Uterus (tissue), 4 donors: ENCODE measurements around the gene STXBP5L. TPM values are rescaled to one million over a fixed set of nuclear protein-coding genes. Genes with fewer than 3 reads are reported as not detected.
"Not testable (repeated sequence)": the region's sequence is repeated elsewhere in the genome, so short reads cannot be mapped to it uniquely, and the experiment has no call there.

Source experiments
- DNase-seq, 2 donors: peaks; one replicate each; pipeline ENCODE4 v3.0.0-alpha.2; 2019 to 2020
- H3K27ac ChIP-seq, 2 donors: fragments of 200-600 bp; sonication (generic); 1 replicate in 1 of 2; 2 replicates in 1 of 2; pipeline ENCODE4 v1.5.1; 2016 to 2018
- H3K27me3 ChIP-seq, 2 donors: fragments of 200-600 bp; sonication (generic); one replicate each; pipeline ENCODE4 v1.5.1; 2018 to 2019; ENCODE audit warnings: control low read depth in 1 of 2
- H3K36me3 ChIP-seq, 2 donors: fragments of 200-600 bp; sonication (generic); one replicate each; pipeline ENCODE4 v1.5.1; 2019; ENCODE audit warnings: control low read depth in 1 of 2
- H3K4me1 ChIP-seq, 2 donors: fragments of 200-600 bp; sonication (generic); one replicate each; pipeline ENCODE4 v1.5.1; 2018 to 2019; ENCODE audit warnings: control low read depth in 1 of 2
- H3K4me3 ChIP-seq, 2 donors: fragments of 200-600 bp; sonication (generic); 1 replicate in 1 of 2; 2 replicates in 1 of 2; pipeline ENCODE4 v1.5.1; 2018 to 2019; ENCODE audit warnings: mild to moderate bottlenecking in 1 of 2
- H3K9me3 ChIP-seq, 2 donors: fragments of 200-600 bp; sonication (generic); one replicate each; pipeline ENCODE4 v1.5.1; 2019; ENCODE audit warnings: control low read depth in 1 of 2
- POLR2A ChIP-seq, 2 donors: fragments of 450-650 bp; IDR thresholded peaks; one replicate each; pipeline ENCODE4 v1.6.1; 2016; ENCODE audit warnings: antibody characterized with exemption in 2 of 2, mild to moderate bottlenecking in 1 of 2, moderate library complexity in 1 of 2
- intact Hi-C: fragments of 100-400 bp; cut with DNase I; formaldehyde crosslinking; loops from one replicate; pipeline ENCODE4 v1.15.1; 2023; ENCODE audit warnings: low total_unique reads
- total RNA-seq, 4 donors: library from RNA; depleted of rRNA in 3 of 4; stranded (reverse); fragments of >200 nt in 3 of 4; gene quantifications; one replicate each; pipeline versions ENCODE4 v1.1.0 to v1.2.4, GENCODE V29; 2014 to 2023
- TF ChIP-seq, protein P1 (sequence below), 4 experiments: fragments of 200-600 bp in 2 of 4; fragments of 450-650 bp in 2 of 4; sonication (generic) in 2 of 4; IDR thresholded peaks; one replicate each; pipeline ENCODE4 v1.5.1; 2016 to 2019; ENCODE audit warnings: antibody characterized with exemption in 4 of 4, mild to moderate bottlenecking in 2 of 4, moderate library complexity in 1 of 4
- donor health status: DM: yes; HTN: yes; CAD: no.

The STXBP5L gene
- total RNA-seq, 4 donors from 2014 or later: under 0.01 to 2.6 (median 1.1) TPM

GRCh38 chr3:121155028-121155427 lies 247.0 kb downstream of the STXBP5L start:
- no peaks in the 10 kb centered on the region for H3K9me3 ChIP-seq
- no peaks in the 10 kb centered on the region for H3K4me1 ChIP-seq
- no peaks in the 10 kb centered on the region for H3K36me3 ChIP-seq
- intact Hi-C loops: no loop called here
- DNase-seq: no peak
- H3K4me3 ChIP-seq: no peak overlapping the region
- no peaks in the 10 kb centered on the region for H3K27me3 ChIP-seq
- H3K27ac ChIP-seq: no peak overlapping the region
- TF ChIP-seq POLR2A (IDR thresholded peaks at IDR 0.05): no peak
- TF ChIP-seq, protein P1, sequence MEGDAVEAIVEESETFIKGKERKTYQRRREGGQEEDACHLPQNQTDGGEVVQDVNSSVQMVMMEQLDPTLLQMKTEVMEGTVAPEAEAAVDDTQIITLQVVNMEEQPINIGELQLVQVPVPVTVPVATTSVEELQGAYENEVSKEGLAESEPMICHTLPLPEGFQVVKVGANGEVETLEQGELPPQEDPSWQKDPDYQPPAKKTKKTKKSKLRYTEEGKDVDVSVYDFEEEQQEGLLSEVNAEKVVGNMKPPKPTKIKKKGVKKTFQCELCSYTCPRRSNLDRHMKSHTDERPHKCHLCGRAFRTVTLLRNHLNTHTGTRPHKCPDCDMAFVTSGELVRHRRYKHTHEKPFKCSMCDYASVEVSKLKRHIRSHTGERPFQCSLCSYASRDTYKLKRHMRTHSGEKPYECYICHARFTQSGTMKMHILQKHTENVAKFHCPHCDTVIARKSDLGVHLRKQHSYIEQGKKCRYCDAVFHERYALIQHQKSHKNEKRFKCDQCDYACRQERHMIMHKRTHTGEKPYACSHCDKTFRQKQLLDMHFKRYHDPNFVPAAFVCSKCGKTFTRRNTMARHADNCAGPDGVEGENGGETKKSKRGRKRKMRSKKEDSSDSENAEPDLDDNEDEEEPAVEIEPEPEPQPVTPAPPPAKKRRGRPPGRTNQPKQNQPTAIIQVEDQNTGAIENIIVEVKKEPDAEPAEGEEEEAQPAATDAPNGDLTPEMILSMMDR (IDR thresholded peaks at IDR 0.05): no peak

DNA sequence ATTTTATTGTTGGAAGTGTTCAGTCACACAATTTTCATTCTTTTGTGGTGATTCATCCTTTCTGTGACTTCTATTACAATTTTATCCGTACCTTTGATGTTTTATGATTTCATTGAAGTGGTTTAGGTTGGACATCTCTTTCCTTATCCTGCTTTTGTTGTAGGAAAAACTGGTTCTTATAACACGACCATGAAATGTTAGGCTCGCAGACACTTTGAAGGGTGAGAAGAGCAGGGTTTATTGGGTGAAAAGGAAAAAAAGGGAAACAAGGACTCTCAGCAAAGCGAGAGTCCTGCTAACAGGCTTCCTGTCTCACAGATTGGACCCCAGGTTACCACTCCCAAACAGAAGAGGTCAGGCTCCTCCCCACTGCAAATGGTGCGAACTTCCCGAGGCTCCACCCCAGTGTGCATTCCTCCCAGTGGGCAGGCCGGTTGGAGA lies 257.4 kb downstream of the STXBP5L start:
- TF ChIP-seq POLR2A (IDR thresholded peaks at IDR 0.05): no peak
- TF ChIP-seq, protein P1 (IDR thresholded peaks at IDR 0.05): no peak

GRCh38 chr3:121167374-121168139 lies 259.6 kb downstream of the STXBP5L start:
- Histone ChIP-seq H3K9me3 (peaks cover 0 to 5% of the 10 kb centered on the region in 2 donors), H3K36me3 (no peaks in the 10 kb centered on the region), H3K27me3 (no peaks in the 10 kb centered on the region), H3K4me1 (no peaks in the 10 kb centered on the region), H3K4me3 (no peak overlapping the region), H3K27ac (no peak overlapping the region)
- intact Hi-C loops: no loop called here
- no peak for DNase-seq
- TF ChIP-seq, protein P1 (IDR thresholded peaks at IDR 0.05): no peak
- TF ChIP-seq POLR2A (IDR thresholded peaks at IDR 0.05): no peak

More for the DNA sequence above, 257.4 kb downstream of the STXBP5L start:
- H3K4me3 ChIP-seq: no peak overlapping the region
- intact Hi-C loops: no loop called here
- DNase-seq: no peak
- H3K36me3 ChIP-seq: no peaks in the 10 kb centered on the region
- H3K27ac ChIP-seq: no peak overlapping the region
- no peaks in the 10 kb centered on the region for H3K9me3 ChIP-seq
- H3K4me1 ChIP-seq: no peaks in the 10 kb centered on the region
- no peaks in the 10 kb centered on the region for H3K27me3 ChIP-seq

- Histone ChIP-seq H3K27ac (no peak overlapping the region), H3K27me3 (no peaks in the 10 kb centered on the region), H3K36me3 (no peaks in the 10 kb centered on the region), H3K9me3 (peaks cover 0 to 9% of the 10 kb centered on the region in 2 donors), H3K4me1 (no peaks in the 10 kb centered on the region), H3K4me3 (no peak overlapping the region)
- intact Hi-C loops: no loop called here
- DNase-seq: no peak
- TF ChIP-seq, protein P1 (IDR thresholded peaks at IDR 0.05): no peak
- TF ChIP-seq POLR2A (IDR thresholded peaks at IDR 0.05): no peak
These were observed 267.1 kb downstream of the STXBP5L start for GRCh38 chr3:121175083-121175482.

GRCh38 chr3:121190626-121191025 lies 282.6 kb downstream of the STXBP5L start:
- DNase-seq, H3K4me1 ChIP-seq, intact Hi-C loops, H3K4me3 ChIP-seq, H3K27ac ChIP-seq, H3K9me3 ChIP-seq, H3K36me3 ChIP-seq, H3K27me3 ChIP-seq: not testable (repeated sequence)
